K562 (cell line): ENCODE data around the gene MRPL9. TPM values are rescaled to one million over a fixed set of nuclear protein-coding genes. Genes with fewer than 3 reads are reported as not detected.
A peak's percentile ranks its signal among the peaks of the same experiment; 100 is the strongest.

Source experiments
- AFF1 ChIP-seq, 2 experiments: fragments of 450-650 bp; IDR thresholded peaks; 2 replicates each; pipeline ENCODE4 v1.6.1; 2018; ENCODE audit warnings: mild to moderate bottlenecking in 2 of 2, low read depth in 1 of 2; ENCODE audit not compliant: partially characterized antibody in 2 of 2
- DPF2 ChIP-seq: fragments of 450-650 bp; IDR thresholded peaks from 2 replicates; pipeline ENCODE4 v1.6.1; 2016
- GTF3C2 ChIP-seq: IDR thresholded peaks from 3 replicates; pipeline ENCODE4 v1.6.1; 2011; ENCODE audit warnings: borderline replicate concordance, mild to moderate bottlenecking, moderate library complexity; ENCODE audit not compliant: insufficient read length; ENCODE audit errors: extremely low read depth
- HNRNPH1 ChIP-seq: fragments of 200-400 bp; formaldehyde crosslinking; optimal IDR thresholded peaks from 2 replicates; pipeline ENCODE3; 2017; ENCODE audit warnings: low read depth, mild to moderate bottlenecking, low read length, moderate library complexity
- SMARCA5 ChIP-seq: fragments of 450-650 bp; IDR thresholded peaks from 2 replicates; pipeline ENCODE4 v1.6.1; 2016
- SMARCE1 ChIP-seq: fragments of 450-650 bp; IDR thresholded peaks from 2 replicates; pipeline ENCODE4 v1.7.1; 2016; ENCODE audit warnings: mild to moderate bottlenecking
- TCF7 ChIP-seq: sonication (generic); IDR thresholded peaks from 2 replicates; pipeline ENCODE4 v1.6.1; 2016; ENCODE audit warnings: antibody characterized with exemption, borderline replicate concordance
- ZKSCAN8 ChIP-seq: fragments of 200-800 bp; sonication (Bioruptor generic); IDR thresholded peaks from 2 replicates; pipeline ENCODE4 v1.6.1; 2016; ENCODE audit warnings: missing genetic modification characterization, missing compliant biosample characterization
- ZNF512 ChIP-seq: IDR thresholded peaks from 2 replicates; pipeline ENCODE4 v1.6.1; 2016; ENCODE audit warnings: missing genetic modification characterization, missing compliant biosample characterization
- polyA plus RNA-seq, 8 experiments: library from polyadenylated mRNA; depleted of rRNA in 4 of 8; stranded (reverse) in 5 of 8; unstranded in 3 of 8; fragments of >200 nt; fragmentation: Nextera tagmentation in 2 of 8; fragmentation: Illumina TruSeq in 1 of 8; extraction: Ambion mirVana in 2 of 8; extraction: Trizol in 1 of 8; gene quantifications; 2 replicates each; pipeline versions ENCODE4 v1.2.1 to v1.2.3, GENCODE V29; 2011 to 2014; ENCODE audit warnings: inconsistent platforms in 1 of 8, missing spikeins in 1 of 8
- total RNA-seq, 7 experiments: library from RNA; depleted of rRNA in 6 of 7; stranded (reverse); fragments of >200 nt in 6 of 7; fragmentation: Illumina TruSeq in 2 of 7; extraction: Trizol in 2 of 7; gene quantifications; 2 replicates each; pipeline versions ENCODE4 v1.2.1 to v1.2.3, GENCODE V29; 2011 to 2021; ENCODE audit warnings: low replicate concordance in 1 of 7
- TF ChIP-seq, protein P1 (sequence below): fragments of 450-650 bp; IDR thresholded peaks from 2 replicates; pipeline ENCODE4 v1.6.1; 2016; ENCODE audit warnings: borderline replicate concordance
- TF ChIP-seq, protein P2 (sequence below), 2 experiments: IDR thresholded peaks; 2 replicates each; pipeline ENCODE4 v1.6.1; 2011; ENCODE audit warnings: borderline replicate concordance in 1 of 2, control low read depth in 1 of 2, low read depth in 1 of 2, low read length in 1 of 2, mild to moderate bottlenecking in 1 of 2, mixed read lengths in 1 of 2, moderate library complexity in 1 of 2; ENCODE audit not compliant: insufficient read depth in 1 of 2, insufficient read length in 1 of 2, poor library complexity in 1 of 2, severe bottlenecking in 1 of 2; ENCODE audit errors: extremely low read depth in 1 of 2
- TF ChIP-seq, protein P3 (sequence below): fragments of 250-450 bp; sonication (Bioruptor Pico); IDR thresholded peaks from 2 replicates; pipeline ENCODE4 v1.9.0; 2021; ENCODE audit warnings: mild to moderate bottlenecking

The MRPL9 gene
- total and polyA plus RNA-seq, 9 of the 15 experiments (the other 6 are each of a cell fraction or from before 2014, with no cell fraction given), result 38.0 to 162 (median 111) TPM

GRCh38 chr1:151716771-151717631, 46.3 kb downstream of the MRPL9 start, which contains the start of gene CELF3 (continued):
- TF ChIP-seq, protein P1, sequence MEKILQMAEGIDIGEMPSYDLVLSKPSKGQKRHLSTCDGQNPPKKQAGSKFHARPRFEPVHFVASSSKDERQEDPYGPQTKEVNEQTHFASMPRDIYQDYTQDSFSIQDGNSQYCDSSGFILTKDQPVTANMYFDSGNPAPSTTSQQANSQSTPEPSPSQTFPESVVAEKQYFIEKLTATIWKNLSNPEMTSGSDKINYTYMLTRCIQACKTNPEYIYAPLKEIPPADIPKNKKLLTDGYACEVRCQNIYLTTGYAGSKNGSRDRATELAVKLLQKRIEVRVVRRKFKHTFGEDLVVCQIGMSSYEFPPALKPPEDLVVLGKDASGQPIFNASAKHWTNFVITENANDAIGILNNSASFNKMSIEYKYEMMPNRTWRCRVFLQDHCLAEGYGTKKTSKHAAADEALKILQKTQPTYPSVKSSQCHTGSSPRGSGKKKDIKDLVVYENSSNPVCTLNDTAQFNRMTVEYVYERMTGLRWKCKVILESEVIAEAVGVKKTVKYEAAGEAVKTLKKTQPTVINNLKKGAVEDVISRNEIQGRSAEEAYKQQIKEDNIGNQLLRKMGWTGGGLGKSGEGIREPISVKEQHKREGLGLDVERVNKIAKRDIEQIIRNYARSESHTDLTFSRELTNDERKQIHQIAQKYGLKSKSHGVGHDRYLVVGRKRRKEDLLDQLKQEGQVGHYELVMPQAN, result 0 out of 2 replicates have a peak, but pooled peaks have one; percentile 19
- TF ChIP-seq SMARCE1 (no peak), AFF1 (IDR thresholded peaks at IDR 0.05; ENCODE audit: low read depth in 1 of 2, partially characterized antibody in 2 of 2) (peak in 1 of 2 experiments; percentile 96), HNRNPH1 (no peak), ZKSCAN8 (CRISPR knock-in tag) (no peak), TCF7 (no peak), DPF2 (peak; percentile 73), SMARCA5 (no peak), ZNF512 (tag) (peak; percentile 75), GTF3C2 (no peak)
- TF ChIP-seq, protein P2, sequence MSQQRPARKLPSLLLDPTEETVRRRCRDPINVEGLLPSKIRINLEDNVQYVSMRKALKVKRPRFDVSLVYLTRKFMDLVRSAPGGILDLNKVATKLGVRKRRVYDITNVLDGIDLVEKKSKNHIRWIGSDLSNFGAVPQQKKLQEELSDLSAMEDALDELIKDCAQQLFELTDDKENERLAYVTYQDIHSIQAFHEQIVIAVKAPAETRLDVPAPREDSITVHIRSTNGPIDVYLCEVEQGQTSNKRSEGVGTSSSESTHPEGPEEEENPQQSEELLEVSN (IDR thresholded peaks at IDR 0.05; ENCODE audit: borderline replicate concordance in 1 of 2, extremely low read depth in 1 of 2, insufficient read depth in 1 of 2, insufficient read length in 1 of 2, low read depth in 1 of 2, low read length in 1 of 2, poor library complexity in 1 of 2, severe bottlenecking in 1 of 2), result no peak
- TF ChIP-seq, protein P3, sequence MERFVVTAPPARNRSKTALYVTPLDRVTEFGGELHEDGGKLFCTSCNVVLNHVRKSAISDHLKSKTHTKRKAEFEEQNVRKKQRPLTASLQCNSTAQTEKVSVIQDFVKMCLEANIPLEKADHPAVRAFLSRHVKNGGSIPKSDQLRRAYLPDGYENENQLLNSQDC (CRISPR knock-in tag), result no peak
